ENCODE results near the gene DDX49.

Gene DDX49

DNA sequence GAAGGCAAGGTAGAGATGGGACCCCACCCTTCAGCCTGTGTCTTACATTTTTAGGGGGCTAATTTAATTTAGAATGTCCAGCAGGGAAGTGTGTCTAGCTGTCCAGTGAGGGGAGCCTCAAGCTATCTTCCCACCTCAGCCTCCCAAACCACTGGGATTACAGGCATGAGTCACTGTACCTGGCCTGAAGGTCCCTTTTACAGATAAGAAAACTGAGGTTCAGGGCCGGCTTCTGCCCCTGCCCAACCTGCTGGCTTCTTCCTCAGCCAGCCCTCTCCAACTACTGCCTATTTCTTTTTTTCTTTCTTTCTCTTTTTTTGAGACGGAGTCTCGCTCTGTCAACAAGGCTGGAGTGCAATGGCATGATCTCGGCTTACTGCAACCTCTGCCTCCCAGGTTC lies 40.9 kb downstream of the DDX49 start:
- Mint-ChIP-seq H3K4me1 (ENCODE audit: low read depth) (peaks cover 8% of the 10 kb centered on the region), H3K9me3 (no peaks in the 10 kb centered on the region), H3K27ac (no peak overlapping the region), H3K27me3 (peaks cover 17% of the 10 kb centered on the region), H3K4me3 (no peak overlapping the region), H3K36me3 (ENCODE audit: low read depth) (no peaks in the 10 kb centered on the region)
- DNase-seq: no peak

- Mint-ChIP-seq H3K4me3 (no peak overlapping the region), H3K4me1 (ENCODE audit: low read depth) (peaks cover 8% of the 10 kb centered on the region), H3K36me3 (ENCODE audit: low read depth) (no peaks in the 10 kb centered on the region), H3K27ac (no peak overlapping the region), H3K27me3 (peaks cover 17% of the 10 kb centered on the region), H3K9me3 (no peaks in the 10 kb centered on the region)
- no peak for DNase-seq
Observed at GRCh38 chr19:18961767-18962620, 42.5 kb downstream of the DDX49 start.

GRCh38 chr19:18964121-18964520 lies 44.6 kb downstream of the DDX49 start:
- Mint-ChIP-seq H3K4me3 (no peak overlapping the region), H3K4me1 (ENCODE audit: low read depth) (peaks cover 9% of the 10 kb centered on the region), H3K9me3 (no peaks in the 10 kb centered on the region), H3K27me3 (peaks cover 24% of the 10 kb centered on the region), H3K36me3 (ENCODE audit: low read depth) (no peaks in the 10 kb centered on the region), H3K27ac (no peak overlapping the region)
- DNase-seq: no peak

- H3K27me3 Mint-ChIP-seq: peaks cover 24% of the 10 kb centered on the region
- no peak overlapping the region for H3K4me3 Mint-ChIP-seq
- no peaks in the 10 kb centered on the region for H3K36me3 Mint-ChIP-seq (ENCODE audit: low read depth)
- no peak overlapping the region for H3K27ac Mint-ChIP-seq
- DNase-seq: no peak
- no peaks in the 10 kb centered on the region for H3K9me3 Mint-ChIP-seq
- peaks cover 13% of the 10 kb centered on the region for H3K4me1 Mint-ChIP-seq (ENCODE audit: low read depth)
Observed at GRCh38 chr19:18966307-18966706, 46.8 kb downstream of the DDX49 start.

- no peaks in the 10 kb centered on the region for H3K36me3 Mint-ChIP-seq (ENCODE audit: low read depth)
- no peaks in the 10 kb centered on the region for H3K9me3 Mint-ChIP-seq
- DNase-seq: no peak
- peaks cover 4% of the 10 kb centered on the region for H3K4me1 Mint-ChIP-seq (ENCODE audit: low read depth)
- H3K27me3 Mint-ChIP-seq: peaks cover 18% of the 10 kb centered on the region
- no peak overlapping the region for H3K4me3 Mint-ChIP-seq
- H3K27ac Mint-ChIP-seq: no peak overlapping the region
Observed at GRCh38 chr19:18967358-18968146, 48.0 kb downstream of the DDX49 start.

- Mint-ChIP-seq H3K4me3 (no peak overlapping the region), H3K4me1 (ENCODE audit: low read depth) (peaks cover 4% of the 10 kb centered on the region), H3K9me3 (no peaks in the 10 kb centered on the region), H3K36me3 (ENCODE audit: low read depth) (no peaks in the 10 kb centered on the region), H3K27me3 (peaks cover 21% of the 10 kb centered on the region), H3K27ac (no peak overlapping the region)
- DNase-seq: no peak
Observed at GRCh38 chr19:18969931-18970659, 50.6 kb downstream of the DDX49 start.

- Mint-ChIP-seq H3K9me3 (no peaks in the 10 kb centered on the region), H3K27ac (no peak overlapping the region), H3K4me3 (no peak overlapping the region), H3K4me1 (ENCODE audit: low read depth) (peaks cover 4% of the 10 kb centered on the region), H3K27me3 (peaks cover 20% of the 10 kb centered on the region), H3K36me3 (ENCODE audit: low read depth) (no peaks in the 10 kb centered on the region)
- no peak for DNase-seq
Observed at GRCh38 chr19:18972301-18972811, 52.8 kb downstream of the DDX49 start.

DNA sequence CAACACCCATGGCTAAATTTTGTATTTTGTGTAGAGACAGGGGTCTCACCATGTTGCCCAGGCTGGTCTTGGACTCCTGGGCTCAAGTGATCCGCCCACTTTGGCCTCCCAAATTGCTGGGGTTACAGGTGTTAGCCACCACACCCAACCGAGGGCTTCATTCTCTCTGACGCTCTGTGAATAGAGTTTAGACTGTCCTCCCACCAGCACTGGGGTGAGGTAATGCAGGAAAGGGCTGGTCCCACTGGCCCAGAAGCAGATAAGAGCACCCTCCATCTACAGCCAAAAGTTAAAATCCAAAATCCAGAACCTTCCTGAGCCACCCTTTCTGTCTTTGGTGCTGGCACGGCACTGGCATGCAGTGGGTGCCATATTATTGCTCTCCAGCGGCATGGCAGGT lies 53.3 kb downstream of the DDX49 start:
- Mint-ChIP-seq H3K4me1 (ENCODE audit: low read depth) (peaks cover 4% of the 10 kb centered on the region), H3K27me3 (peaks cover 17% of the 10 kb centered on the region), H3K4me3 (no peak overlapping the region), H3K36me3 (ENCODE audit: low read depth) (no peaks in the 10 kb centered on the region), H3K9me3 (no peaks in the 10 kb centered on the region), H3K27ac (no peak overlapping the region)
- DNase-seq: no peak

GRCh38 chr19:18975011-18975410 lies 55.5 kb downstream of the DDX49 start:
- H3K9me3 Mint-ChIP-seq: no peaks in the 10 kb centered on the region
- no peaks in the 10 kb centered on the region for H3K36me3 Mint-ChIP-seq (ENCODE audit: low read depth)
- no peaks in the 10 kb centered on the region for H3K4me1 Mint-ChIP-seq (ENCODE audit: low read depth)
- no peak for DNase-seq
- H3K4me3 Mint-ChIP-seq: no peak overlapping the region
- peaks cover 18% of the 10 kb centered on the region for H3K27me3 Mint-ChIP-seq
- no peak overlapping the region for H3K27ac Mint-ChIP-seq

DNA sequence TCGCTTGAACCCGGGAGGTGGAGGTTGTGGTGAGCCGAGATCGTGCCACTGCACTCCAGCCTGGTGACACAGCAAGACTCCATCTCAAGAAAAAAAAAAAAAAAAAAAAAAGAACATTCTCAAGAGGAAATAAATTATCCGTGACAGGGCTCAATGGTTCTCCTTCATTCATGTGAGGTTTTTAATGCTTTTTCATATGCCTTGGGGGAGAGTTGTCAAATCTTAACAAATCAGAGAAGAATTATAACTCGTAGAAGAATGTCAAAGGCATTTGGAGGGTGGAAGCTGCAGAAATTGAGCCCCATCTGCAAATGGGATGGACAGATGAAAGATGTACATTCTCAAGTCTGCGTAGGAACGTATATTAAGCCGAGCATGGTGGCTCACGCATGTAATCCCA lies 56.4 kb downstream of the DDX49 start:
- Mint-ChIP-seq H3K27me3 (peaks cover 22% of the 10 kb centered on the region), H3K4me1 (ENCODE audit: low read depth) (no peaks in the 10 kb centered on the region), H3K27ac (no peak overlapping the region), H3K36me3 (ENCODE audit: low read depth) (no peaks in the 10 kb centered on the region), H3K9me3 (no peaks in the 10 kb centered on the region), H3K4me3 (no peak overlapping the region)
- DNase-seq: no peak

Measured in activated T-cell treated with anti-CD3 and anti-CD28 coated beads, Interleukin-2, amount 50 U/mL, for 24 hours (primary cell).